ENCODE data around the gene CSF3. TPM values are rescaled to one million over a fixed set of nuclear protein-coding genes. Genes with fewer than 3 reads are reported as not detected.
A peak's percentile ranks its signal among the peaks of the same experiment; 100 is the strongest.

CSF3 gene
- 0.55 and 1.4 TPM in 2 replicates for total RNA-seq (2014; rRNA removed; shearing (Covaris generic))

DNA sequence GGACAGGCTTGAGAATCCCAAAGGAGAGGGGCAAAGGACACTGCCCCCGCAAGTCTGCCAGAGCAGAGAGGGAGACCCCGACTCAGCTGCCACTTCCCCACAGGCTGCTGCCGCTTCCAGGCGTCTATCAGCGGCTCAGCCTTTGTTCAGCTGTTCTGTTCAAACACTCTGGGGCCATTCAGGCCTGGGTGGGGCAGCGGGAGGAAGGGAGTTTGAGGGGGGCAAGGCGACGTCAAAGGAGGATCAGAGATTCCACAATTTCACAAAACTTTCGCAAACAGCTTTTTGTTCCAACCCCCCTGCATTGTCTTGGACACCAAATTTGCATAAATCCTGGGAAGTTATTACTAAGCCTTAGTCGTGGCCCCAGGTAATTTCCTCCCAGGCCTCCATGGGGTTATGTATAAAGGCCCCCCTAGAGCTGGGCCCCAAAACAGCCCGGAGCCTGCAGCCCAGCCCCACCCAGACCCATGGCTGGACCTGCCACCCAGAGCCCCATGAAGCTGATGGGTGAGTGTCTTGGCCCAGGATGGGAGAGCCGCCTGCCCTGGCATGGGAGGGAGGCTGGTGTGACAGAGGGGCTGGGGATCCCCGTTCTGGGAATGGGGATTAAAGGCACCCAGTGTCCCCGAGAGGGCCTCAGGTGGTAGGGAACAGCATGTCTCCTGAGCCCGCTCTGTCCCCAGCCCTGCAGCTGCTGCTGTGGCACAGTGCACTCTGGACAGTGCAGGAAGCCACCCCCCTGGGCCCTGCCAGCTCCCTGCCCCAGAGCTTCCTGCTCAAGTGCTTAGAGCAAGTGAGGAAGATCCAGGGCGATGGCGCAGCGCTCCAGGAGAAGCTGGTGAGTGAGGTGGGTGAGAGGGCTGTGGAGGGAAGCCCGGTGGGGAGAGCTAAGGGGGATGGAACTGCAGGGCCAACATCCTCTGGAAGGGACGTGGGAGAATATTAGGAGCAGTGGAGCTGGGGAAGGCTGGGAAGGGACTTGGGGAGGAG, at the start of gene CSF3:
TSS of gene CSF3 (plus strand) at position 436 of the 993 bp plus-strand sequence. CDS start at position 471, 35 bp downstream.
- peak within 1 kb of the TSS; percentile 41 for H3K4me3 ChIP-seq
- no peaks in the 10 kb centered on the region for H3K9me3 ChIP-seq (replicated peaks)
- H3K27me3 ChIP-seq, result no peaks in the 10 kb centered on the region
- H3K27ac ChIP-seq, result peak within 1 kb of the TSS; percentile 82
- peak; percentile 64 for DNase-seq
- H3K4me1 ChIP-seq, result peaks cover 13% of the 10 kb centered on the region
- no peaks in the 10 kb centered on the region; the same call in 1 of the 2 replicates for H3K36me3 ChIP-seq

DNA sequence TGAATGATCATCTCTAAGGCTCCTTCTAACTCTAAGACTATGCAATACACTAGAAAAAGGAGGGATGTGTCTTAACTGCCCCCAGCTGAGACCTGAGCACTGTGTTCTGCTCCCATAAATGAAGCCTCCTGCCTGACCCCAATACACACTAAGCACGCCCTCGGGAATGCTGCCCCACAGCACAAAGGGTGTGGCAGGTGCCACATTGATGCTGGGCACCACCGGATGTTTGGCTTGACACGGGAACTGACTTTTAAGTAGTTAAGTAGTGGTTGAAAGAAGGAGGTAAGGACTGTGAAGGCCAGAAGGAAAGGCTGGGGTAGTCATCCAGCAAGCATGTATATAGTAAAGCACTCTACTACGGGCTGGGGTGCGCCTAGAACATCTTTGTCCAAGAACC, 48.5 kb upstream of the CSF3 start:
- Histone ChIP-seq H3K27me3 (peaks cover 12% of the 10 kb centered on the region; the same call in 1 of the 2 replicates), H3K9me3 (replicated peaks) (no peaks in the 10 kb centered on the region), H3K4me3 (no peak overlapping the region), H3K4me1 (no peaks in the 10 kb centered on the region), H3K36me3 (no peaks in the 10 kb centered on the region), H3K27ac (no peak overlapping the region)
- DNase-seq, result no peak

DNA sequence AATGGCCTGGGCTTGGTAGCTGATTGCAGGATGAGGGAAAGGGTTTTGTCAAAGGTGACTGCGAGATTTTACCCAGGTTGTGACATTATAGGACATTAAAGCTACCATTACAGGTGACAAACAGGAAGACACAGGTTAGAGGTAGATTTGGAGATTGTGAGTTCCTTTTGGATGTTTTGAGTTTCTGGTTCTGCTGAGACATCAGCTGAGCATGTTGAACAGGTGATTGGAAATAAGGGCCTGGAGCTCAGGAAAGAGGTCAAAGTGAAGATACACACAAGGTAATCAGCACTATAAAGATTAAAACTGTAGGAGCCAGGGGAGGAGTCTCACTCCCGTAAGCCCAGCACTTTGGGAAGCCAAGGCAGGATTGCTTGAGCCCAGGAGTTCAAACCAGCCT, 46.5 kb upstream of the CSF3 start:
- Histone ChIP-seq H3K36me3 (no peaks in the 10 kb centered on the region), H3K4me1 (no peaks in the 10 kb centered on the region), H3K27ac (no peak overlapping the region), H3K4me3 (no peak overlapping the region), H3K27me3 (peaks cover 12% of the 10 kb centered on the region; the same call in 1 of the 2 replicates), H3K9me3 (replicated peaks) (no peaks in the 10 kb centered on the region)
- DNase-seq, result no peak

- DNase-seq, result no peak
- Histone ChIP-seq H3K4me1 (no peaks in the 10 kb centered on the region), H3K27ac (no peak overlapping the region), H3K4me3 (no peak overlapping the region), H3K9me3 (replicated peaks) (no peaks in the 10 kb centered on the region), H3K27me3 (peaks cover 17% of the 10 kb centered on the region; the same call in 1 of the 2 replicates), H3K36me3 (no peaks in the 10 kb centered on the region)
Measured at GRCh38 chr17:39969375-39969774, 45.9 kb upstream of the CSF3 start.

DNA sequence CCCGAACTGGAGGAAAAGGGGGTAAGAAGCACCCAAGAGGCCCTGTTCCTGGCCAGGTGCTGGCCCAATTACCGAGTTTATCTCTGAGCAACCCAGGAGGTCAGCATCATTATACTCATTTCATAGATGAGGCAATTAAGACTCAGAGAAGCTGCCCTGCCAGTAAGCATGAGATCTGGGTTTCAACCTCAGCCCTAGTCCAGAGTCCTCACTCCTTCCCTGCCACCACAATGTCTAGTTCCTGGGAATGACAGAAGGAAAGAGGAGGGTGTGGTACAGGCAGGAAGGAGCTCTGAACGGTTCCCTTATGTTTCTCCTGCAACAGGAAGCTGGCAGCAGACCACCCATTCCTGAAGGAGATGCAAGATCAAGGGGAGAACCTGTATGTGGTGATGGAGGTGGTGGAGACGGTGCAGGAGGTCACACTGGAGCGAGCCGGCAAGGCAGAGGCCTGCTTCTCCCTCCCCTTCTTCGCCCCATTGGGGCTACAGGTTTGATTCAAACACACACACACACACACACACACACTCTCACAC, 45.0 kb upstream of the CSF3 start:
- no peaks in the 10 kb centered on the region for H3K36me3 ChIP-seq
- H3K9me3 ChIP-seq (replicated peaks), result no peaks in the 10 kb centered on the region
- H3K4me3 ChIP-seq, result no peak overlapping the region
- H3K27me3 ChIP-seq, result peaks cover 18% of the 10 kb centered on the region; the same call in 1 of the 2 replicates
- DNase-seq, result no peak
- H3K4me1 ChIP-seq, result no peaks in the 10 kb centered on the region
- H3K27ac ChIP-seq, result no peak overlapping the region

DNA sequence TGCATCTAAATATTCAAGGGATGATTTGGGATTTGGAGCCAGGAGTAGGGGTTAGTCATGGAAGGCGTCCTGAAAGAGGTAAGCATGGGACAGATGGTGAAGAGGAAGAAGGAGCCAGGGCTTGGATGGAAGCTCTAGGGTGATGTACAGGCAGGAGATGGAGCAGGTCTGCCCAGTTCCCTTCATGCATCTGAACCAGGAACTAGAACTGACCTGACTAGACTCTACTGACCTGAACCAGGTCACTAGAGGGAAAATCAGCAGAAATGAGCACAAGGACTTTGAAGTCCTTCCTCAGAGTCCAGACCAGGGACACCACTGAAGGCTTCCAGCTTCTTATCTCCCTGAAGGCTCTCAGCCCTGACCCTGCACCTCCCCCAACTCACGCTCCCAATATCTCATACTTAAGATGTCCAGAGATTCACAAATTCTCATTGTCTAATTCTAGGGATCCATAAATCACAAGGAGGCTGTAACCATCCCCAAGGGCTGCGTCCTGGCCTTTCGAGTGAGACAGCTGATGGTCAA, 44.1 kb upstream of the CSF3 start:
- DNase-seq, result no peak
- H3K36me3 ChIP-seq, result no peaks in the 10 kb centered on the region
- H3K27ac ChIP-seq, result no peak overlapping the region
- H3K27me3 ChIP-seq, result peaks cover 13% of the 10 kb centered on the region; the same call in 1 of the 2 replicates
- H3K4me1 ChIP-seq, result no peaks in the 10 kb centered on the region
- H3K9me3 ChIP-seq (replicated peaks), result no peaks in the 10 kb centered on the region
- H3K4me3 ChIP-seq, result no peak overlapping the region

GRCh38 chr17:39972271-39972670, 43.0 kb upstream of the CSF3 start:
- DNase-seq, result no peak
- no peak overlapping the region for H3K27ac ChIP-seq
- H3K27me3 ChIP-seq, result peaks cover 13% of the 10 kb centered on the region; the same call in 1 of the 2 replicates

DNA sequence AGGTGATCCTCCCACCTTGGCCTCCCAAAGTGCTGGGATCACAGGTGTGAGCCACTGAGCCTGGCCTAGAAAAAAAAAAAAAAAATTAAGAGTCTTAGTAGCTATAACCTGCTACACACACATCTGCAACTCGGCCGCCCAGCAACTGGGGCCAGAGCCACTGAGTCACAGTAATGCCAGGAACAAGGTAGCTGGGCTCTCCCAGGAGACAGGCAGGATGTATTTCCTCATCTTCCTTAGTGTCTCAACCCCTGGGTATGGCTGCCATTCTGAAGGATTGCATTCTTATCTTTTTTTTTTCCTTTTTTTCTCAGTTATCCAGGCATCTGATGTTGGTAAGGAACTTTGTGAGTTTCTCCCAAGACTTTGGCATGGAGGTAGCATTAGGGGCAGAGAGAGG, 41.7 kb upstream of the CSF3 start:
- H3K4me1 ChIP-seq, result no peaks in the 10 kb centered on the region
- H3K27ac ChIP-seq, result no peak overlapping the region
- no peak for DNase-seq
- H3K36me3 ChIP-seq, result no peaks in the 10 kb centered on the region
- peaks cover 13% of the 10 kb centered on the region; the same call in 1 of the 2 replicates for H3K27me3 ChIP-seq
- no peak overlapping the region for H3K4me3 ChIP-seq
- H3K9me3 ChIP-seq (replicated peaks), result no peaks in the 10 kb centered on the region

More at GRCh38 chr17:39972271-39972670, 43.0 kb upstream of the CSF3 start:
- Histone ChIP-seq H3K4me3 (no peak overlapping the region), H3K4me1 (no peaks in the 10 kb centered on the region), H3K9me3 (replicated peaks) (no peaks in the 10 kb centered on the region), H3K36me3 (no peaks in the 10 kb centered on the region)

DNA sequence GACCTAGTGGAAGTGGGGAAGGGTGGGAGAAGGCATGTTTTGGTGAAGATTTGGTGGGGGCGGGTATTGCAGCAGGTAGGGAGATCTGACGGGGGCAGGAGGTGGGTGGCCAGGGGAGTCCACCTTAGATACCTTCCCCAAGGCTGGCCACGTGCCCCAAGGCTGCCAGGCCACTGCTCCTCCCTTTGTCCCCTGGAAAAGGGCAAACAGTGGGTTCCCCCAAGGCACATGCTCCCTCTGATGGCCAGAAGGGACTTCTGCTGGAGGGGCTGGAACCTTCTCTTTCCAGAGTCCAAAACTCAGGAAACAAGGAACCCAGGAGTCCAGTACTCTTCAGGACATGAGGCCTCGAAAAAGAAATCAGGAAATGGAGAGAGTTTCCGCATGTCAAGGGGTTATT, 40.8 kb upstream of the CSF3 start:
- Histone ChIP-seq H3K9me3 (replicated peaks) (no peaks in the 10 kb centered on the region), H3K36me3 (no peaks in the 10 kb centered on the region), H3K4me3 (no peak overlapping the region), H3K4me1 (peaks cover 4% of the 10 kb centered on the region), H3K27me3 (peaks cover 13% of the 10 kb centered on the region; the same call in 1 of the 2 replicates), H3K27ac (no peak overlapping the region)
- DNase-seq, result no peak

- Histone ChIP-seq H3K4me3 (no peak overlapping the region), H3K9me3 (replicated peaks) (no peaks in the 10 kb centered on the region), H3K36me3 (no peaks in the 10 kb centered on the region), H3K27ac (no peak overlapping the region), H3K27me3 (peaks cover 13% of the 10 kb centered on the region; the same call in 1 of the 2 replicates), H3K4me1 (peaks cover 6% of the 10 kb centered on the region)
- no peak for DNase-seq
Measured at GRCh38 chr17:39975801-39976200, 39.4 kb upstream of the CSF3 start.

DNA sequence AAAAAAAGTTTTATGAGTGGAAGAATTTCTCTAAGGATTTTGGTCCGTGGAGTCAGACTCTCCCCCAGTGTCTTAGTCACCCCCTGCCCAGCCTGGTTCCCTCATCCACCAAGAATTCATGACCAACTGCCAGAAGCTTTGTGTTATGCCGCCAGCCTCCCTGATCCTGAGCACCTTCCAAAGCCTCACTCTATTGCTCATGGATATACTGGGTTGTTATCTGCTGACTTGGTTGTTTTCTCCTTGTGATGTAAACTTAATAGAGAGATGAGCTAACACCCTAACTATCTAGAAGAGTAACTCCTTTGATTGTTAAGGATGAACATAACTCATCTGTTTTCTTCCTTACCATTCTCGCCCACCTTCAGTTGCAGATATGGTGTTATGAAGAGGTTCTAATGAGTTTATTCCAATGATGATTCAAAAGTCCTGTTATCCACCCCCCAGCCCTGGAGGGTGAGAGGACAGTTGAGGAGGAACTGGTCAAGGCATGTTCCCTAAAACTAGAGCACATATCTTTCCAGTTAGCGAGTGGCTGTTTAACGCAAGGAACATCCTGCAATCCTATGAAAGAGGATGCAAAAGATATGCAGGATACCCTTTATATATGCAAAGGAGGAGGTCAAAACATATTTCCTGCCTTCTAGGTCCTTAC, 36.1 kb upstream of the CSF3 start:
- Histone ChIP-seq H3K27ac (no peak overlapping the region), H3K4me1 (peaks cover 10% of the 10 kb centered on the region)
- DNase-seq, result peak; percentile 15 to 18

DNA sequence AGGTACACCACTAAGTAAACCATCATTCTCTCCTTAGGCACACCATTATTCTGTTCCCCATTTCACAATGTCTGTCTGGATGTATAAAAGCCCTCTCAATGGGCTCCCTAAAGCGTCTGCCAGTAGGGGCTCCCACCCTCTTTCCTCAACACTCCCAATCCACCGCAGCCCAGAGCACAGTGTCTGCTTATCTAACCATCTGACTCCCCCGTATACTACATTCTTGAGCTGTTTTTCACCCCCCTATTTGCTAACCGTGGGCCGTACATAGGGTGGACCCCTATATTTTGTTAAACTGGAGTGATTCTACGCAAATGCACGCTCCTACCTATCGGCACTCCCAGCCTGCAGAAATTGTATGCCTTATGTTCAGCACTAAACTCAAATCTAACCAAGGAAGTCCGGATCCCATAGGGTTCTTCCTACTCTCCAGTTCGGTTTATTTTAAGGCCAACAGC, 35.3 kb upstream of the CSF3 start:
- Histone ChIP-seq H3K27me3 (no peaks in the 10 kb centered on the region), H3K36me3 (peaks cover 8% of the 10 kb centered on the region; the same call in 1 of the 2 replicates), H3K4me3 (peak overlapping the region; percentile 78), H3K9me3 (replicated peaks) (no peaks in the 10 kb centered on the region), H3K4me1 (peaks cover 10% of the 10 kb centered on the region), H3K27ac (peak overlapping the region; percentile 88)
- DNase-seq, result peak; percentile 47 to 73

More for the DNA sequence above, 36.1 kb upstream of the CSF3 start:
- Histone ChIP-seq H3K4me3 (peak overlapping the region; percentile 78; the same call in 1 of the 2 replicates), H3K36me3 (peaks cover under 1% of the 10 kb centered on the region; the same call in 1 of the 2 replicates), H3K9me3 (replicated peaks) (no peaks in the 10 kb centered on the region), H3K27me3 (0 out of 2 replicates have a peak, but pooled peaks cover 3% of the 10 kb centered on the region)

- Histone ChIP-seq H3K27ac (peak within 1 kb of the TSS; percentile 88), H3K4me1 (peaks cover 10% of the 10 kb centered on the region), H3K9me3 (replicated peaks) (no peaks in the 10 kb centered on the region), H3K27me3 (no peaks in the 10 kb centered on the region), H3K4me3 (peak within 1 kb of the TSS; percentile 78), H3K36me3 (peaks cover 14% of the 10 kb centered on the region)
- peak; percentile 98 to 100 for DNase-seq
Measured at GRCh38 chr17:39980351-39981206, 34.7 kb upstream of the CSF3 start, which contains the start of gene PSMD3. PSMD3 (plus strand) TSS chr17:39980807; CDS start chr17:39980971, 164 bp downstream.
